Measurements from ENCODE around the gene H6PD. TPM values are rescaled to one million over a fixed set of nuclear protein-coding genes. Genes with fewer than 3 reads are reported as not detected.
A peak's percentile ranks its signal among the peaks of the same experiment; 100 is the strongest.

H6PD gene
- total RNA-seq, 1 donor from 2014 or later: 36.2 TPM

DNA sequence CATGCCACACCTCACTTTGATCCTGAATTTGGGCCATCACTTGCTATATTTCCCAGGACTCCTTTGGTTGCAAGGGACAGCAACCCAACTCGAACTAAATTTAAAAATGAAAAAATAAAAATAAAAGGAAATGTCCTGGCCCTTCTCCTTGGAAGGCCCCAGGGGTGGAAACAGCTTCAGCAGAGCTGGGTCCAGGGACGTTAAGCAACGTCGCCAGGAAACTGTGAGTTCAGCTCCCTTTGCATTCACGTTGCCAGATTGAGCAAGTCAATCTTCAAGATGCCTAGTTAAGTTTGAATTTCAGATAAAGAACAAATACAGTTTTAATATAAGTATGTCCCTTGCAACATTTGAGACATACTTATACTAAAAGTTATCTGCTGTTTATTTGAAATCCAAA lies 43.5 kb downstream of the H6PD start:
- Mint-ChIP-seq H3K27ac (no peak overlapping the region), H3K36me3 (ENCODE audit: insufficient read depth) (no peaks in the 10 kb centered on the region)

DNA sequence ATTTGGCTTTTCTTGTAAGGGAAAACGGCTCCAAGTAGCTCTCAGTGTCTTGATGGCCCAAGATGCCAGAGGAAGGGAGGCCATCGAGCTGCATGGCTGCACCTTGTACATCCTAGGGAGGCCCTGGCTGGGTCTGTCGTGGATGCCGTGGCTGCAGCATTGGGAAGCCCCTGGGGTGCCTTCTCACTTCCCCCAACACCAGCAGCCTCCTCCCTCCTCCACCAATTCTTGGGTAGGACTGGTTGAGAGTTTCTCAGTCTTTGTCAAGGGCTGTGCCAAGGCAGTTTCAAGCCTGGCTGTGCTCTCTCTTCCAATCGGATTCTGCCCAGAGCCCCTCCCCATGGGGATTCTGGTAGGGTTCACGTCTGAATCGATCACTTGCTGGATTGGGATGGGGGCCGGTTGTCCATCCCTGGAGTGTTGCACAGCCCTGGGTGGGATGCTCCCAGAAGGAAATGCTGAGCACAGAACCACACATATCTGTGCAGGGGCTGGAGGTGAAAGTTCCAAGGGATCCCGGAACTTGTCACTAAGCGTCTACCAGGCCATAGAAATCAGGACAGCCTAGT lies 44.1 kb downstream of the H6PD start:
- Mint-ChIP-seq H3K4me1 (ENCODE audit: low read depth) (peaks cover 15% of the 10 kb centered on the region), H3K9me3 (ENCODE audit: low read depth) (no peaks in the 10 kb centered on the region), H3K27me3 (peaks cover 2% of the 10 kb centered on the region), H3K27ac (no peak overlapping the region), H3K36me3 (ENCODE audit: insufficient read depth) (no peaks in the 10 kb centered on the region), H3K4me3 (ENCODE audit: low read depth) (no peak overlapping the region)
- TF ChIP-seq, protein P1, sequence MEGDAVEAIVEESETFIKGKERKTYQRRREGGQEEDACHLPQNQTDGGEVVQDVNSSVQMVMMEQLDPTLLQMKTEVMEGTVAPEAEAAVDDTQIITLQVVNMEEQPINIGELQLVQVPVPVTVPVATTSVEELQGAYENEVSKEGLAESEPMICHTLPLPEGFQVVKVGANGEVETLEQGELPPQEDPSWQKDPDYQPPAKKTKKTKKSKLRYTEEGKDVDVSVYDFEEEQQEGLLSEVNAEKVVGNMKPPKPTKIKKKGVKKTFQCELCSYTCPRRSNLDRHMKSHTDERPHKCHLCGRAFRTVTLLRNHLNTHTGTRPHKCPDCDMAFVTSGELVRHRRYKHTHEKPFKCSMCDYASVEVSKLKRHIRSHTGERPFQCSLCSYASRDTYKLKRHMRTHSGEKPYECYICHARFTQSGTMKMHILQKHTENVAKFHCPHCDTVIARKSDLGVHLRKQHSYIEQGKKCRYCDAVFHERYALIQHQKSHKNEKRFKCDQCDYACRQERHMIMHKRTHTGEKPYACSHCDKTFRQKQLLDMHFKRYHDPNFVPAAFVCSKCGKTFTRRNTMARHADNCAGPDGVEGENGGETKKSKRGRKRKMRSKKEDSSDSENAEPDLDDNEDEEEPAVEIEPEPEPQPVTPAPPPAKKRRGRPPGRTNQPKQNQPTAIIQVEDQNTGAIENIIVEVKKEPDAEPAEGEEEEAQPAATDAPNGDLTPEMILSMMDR (IDR thresholded peaks at IDR 0.05; ENCODE audit: unreplicated experiment): no peak
- DNase-seq (ENCODE audit: low spot score, unreplicated experiment): no peak

More for the DNA sequence above, 43.5 kb downstream of the H6PD start:
- H3K4me1 Mint-ChIP-seq (ENCODE audit: low read depth): peaks cover 15% of the 10 kb centered on the region
- TF ChIP-seq, protein P1 (IDR thresholded peaks at IDR 0.05; ENCODE audit: unreplicated experiment): no peak
- DNase-seq (ENCODE audit: low spot score, unreplicated experiment): no peak
- peaks cover 2% of the 10 kb centered on the region for H3K27me3 Mint-ChIP-seq
- H3K4me3 Mint-ChIP-seq (ENCODE audit: low read depth): no peak overlapping the region
- H3K9me3 Mint-ChIP-seq (ENCODE audit: low read depth): no peaks in the 10 kb centered on the region

DNA sequence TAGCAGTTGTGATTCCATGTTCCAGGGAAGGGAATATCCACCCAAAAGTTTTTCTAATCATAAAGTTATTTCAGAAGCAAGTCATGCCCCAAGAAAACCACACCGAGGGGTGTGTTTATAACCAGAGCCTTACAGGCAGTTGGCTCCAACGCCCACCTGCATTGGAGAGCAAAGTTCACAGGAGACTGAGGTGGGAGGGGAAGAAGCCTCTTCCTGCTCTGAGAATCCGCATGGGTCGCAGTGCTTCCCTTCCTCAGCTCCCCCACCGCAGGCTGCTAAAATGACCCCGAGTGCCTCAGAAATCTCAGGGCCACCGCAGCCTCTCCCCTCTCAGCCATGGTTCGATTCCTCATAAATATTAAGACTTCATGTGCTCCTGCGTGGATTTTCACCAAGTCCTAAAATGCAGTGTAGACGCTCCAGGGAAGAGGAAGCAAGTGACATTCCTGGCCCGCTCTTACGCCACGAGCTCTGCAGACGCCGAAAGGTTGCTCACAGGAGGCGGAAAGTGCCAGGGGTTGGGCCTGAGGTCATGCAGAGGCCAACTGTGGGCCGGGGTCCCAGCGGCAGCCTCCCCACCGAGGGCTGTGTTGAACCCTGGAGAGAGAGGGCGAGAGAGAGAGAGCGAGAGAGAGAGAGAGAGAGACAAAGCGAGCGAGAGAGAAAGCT lies 44.7 kb downstream of the H6PD start:
- Mint-ChIP-seq H3K9me3 (ENCODE audit: low read depth) (no peaks in the 10 kb centered on the region), H3K27ac (peak overlapping the region; percentile 9), H3K4me1 (ENCODE audit: low read depth) (peaks cover 15% of the 10 kb centered on the region), H3K4me3 (ENCODE audit: low read depth) (peak overlapping the region; percentile 58), H3K27me3 (peaks cover 2% of the 10 kb centered on the region), H3K36me3 (ENCODE audit: insufficient read depth) (no peaks in the 10 kb centered on the region)
- no peak for DNase-seq (ENCODE audit: low spot score, unreplicated experiment)
- TF ChIP-seq, protein P1 (IDR thresholded peaks at IDR 0.05; ENCODE audit: unreplicated experiment): no peak

DNA sequence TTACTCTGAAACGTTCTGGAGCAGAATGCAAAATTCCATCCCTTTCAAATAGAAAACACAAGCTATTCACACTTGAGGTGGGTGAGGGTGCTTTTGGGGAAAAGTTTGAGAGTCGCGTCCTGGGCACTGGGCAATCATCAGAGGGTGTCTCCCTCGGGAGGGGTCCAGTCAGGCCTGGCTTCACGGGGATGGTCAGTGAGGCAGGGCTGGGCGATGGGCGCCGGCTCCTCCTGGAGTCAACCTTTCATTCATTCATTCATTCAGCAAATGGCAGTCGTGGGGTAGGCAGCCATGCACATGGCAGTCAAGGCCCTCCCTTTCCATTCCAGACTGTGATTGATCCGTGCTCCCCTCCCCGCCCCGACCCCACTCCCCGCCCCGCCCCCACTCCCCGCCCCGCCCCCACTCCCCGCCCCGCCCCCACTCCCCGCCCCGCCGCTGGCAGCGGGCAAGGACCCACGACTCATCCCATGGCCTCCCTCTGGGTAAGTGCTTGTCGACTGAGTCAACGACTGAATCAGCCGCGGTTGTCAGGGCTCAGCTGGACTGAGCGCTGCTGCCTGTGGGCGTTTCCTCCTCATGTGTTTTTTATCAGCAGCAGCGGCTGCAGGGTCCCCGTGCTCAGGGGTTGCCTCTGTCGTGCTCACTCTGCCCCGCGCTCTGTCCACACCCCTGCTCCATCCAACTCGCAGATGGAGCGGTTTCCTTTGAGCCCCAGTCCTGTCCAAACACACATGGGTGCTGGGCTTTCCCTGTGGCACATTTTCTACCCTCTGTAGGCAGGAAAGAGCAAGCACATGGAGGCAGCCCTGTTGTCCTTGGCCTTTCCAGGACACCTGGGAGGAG lies 45.7 kb downstream of the H6PD start:
- Mint-ChIP-seq H3K27ac (peak overlapping the region; percentile 79), H3K27me3 (peaks cover 2% of the 10 kb centered on the region), H3K36me3 (ENCODE audit: insufficient read depth) (peaks cover 1% of the 10 kb centered on the region), H3K4me1 (ENCODE audit: low read depth) (peaks cover 15% of the 10 kb centered on the region), H3K4me3 (ENCODE audit: low read depth) (peak overlapping the region; percentile 40), H3K9me3 (ENCODE audit: low read depth) (peaks cover 7% of the 10 kb centered on the region)
- DNase-seq (ENCODE audit: low spot score, unreplicated experiment): no peak
- TF ChIP-seq, protein P1 (IDR thresholded peaks at IDR 0.05; ENCODE audit: unreplicated experiment): no peak

DNA sequence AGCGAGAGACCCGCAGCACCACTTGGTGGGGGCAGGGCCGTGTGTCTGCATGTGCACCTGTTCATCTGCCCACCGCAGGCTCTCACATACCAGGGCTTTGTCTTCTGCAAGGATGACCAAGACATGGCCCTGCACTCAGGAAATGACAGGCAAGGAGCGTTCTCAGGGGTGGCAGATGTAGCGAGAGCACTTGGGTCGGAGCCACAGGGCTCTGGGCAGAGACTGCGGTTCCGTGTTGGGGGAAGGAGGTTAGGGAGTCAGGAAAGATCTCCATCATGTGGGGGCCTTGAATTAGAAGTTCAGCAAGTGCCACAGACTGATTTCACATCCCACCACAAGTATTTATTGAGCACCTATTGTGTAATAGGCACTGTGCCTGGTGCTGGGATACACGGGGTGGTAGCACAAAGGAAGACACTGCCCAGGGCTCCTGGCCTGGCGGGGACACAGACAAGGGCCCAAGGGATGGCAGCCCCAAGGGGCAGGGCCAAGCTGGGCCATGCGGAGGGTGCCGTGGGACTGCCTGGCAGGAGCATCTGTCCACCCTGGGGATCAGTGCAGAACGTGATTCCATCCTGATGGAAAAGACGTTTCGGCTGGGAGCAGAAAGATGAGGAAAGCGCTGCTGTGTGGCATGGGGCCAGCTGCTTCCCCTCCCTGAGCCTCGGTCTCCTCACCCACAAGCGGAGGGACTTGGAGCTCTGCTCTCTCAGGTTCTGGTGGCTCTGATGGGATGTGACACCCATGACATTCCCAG lies 46.7 kb downstream of the H6PD start:
- Mint-ChIP-seq H3K4me1 (ENCODE audit: low read depth) (peaks cover 15% of the 10 kb centered on the region), H3K36me3 (ENCODE audit: insufficient read depth) (peaks cover 1% of the 10 kb centered on the region), H3K27ac (no peak overlapping the region), H3K27me3 (peaks cover 4% of the 10 kb centered on the region), H3K4me3 (ENCODE audit: low read depth) (no peak overlapping the region), H3K9me3 (ENCODE audit: low read depth) (peaks cover 9% of the 10 kb centered on the region)
- DNase-seq (ENCODE audit: low spot score, unreplicated experiment): no peak
- TF ChIP-seq, protein P1 (IDR thresholded peaks at IDR 0.05; ENCODE audit: unreplicated experiment): no peak
